GM18499 (cell line): ENCODE data around the gene SDC1.
"Not testable (repeated sequence)": the region's sequence is repeated elsewhere in the genome, so short reads cannot be mapped to it uniquely, and the experiment has no call there.

Experiments used
- ATAC-seq: cut with Tn5 transposase; IDR thresholded peaks from one replicate; pipeline ENCODE4 v1.9.1; 2021; ENCODE audit warnings: moderate number of reproducible peaks; ENCODE audit not compliant: insufficient read depth, unreplicated experiment

The SDC1 gene, protein sequence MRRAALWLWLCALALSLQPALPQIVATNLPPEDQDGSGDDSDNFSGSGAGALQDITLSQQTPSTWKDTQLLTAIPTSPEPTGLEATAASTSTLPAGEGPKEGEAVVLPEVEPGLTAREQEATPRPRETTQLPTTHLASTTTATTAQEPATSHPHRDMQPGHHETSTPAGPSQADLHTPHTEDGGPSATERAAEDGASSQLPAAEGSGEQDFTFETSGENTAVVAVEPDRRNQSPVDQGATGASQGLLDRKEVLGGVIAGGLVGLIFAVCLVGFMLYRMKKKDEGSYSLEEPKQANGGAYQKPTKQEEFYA

DNA sequence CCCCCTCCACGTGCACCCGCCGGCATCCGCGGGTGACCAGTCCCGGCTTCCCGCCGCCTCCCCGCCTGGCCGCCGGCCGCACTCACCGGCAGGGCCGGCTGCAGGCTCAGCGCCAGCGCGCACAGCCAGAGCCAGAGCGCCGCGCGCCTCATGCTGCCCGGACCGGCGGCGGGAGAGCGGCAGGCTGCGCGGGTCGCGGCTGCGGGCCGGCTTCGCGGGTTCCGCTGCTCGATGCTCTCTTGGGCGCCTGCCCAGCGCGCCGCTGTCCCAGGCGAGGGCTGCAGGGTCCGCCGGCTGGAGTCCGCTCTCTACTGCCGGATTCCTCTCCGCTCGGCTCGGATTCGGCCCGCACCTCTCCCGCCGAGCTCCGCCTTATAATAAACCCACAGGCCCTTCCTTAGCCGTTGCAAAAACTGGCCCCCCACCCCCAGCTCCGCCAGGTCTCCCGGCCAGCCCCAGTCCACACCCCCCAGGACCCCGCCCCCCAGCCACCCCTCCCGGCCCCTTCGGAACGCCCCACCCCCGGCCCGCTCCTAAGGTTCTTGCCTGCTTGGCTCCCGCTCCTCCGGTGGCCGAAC, at the start of gene SDC1:
Gene SDC1 (minus strand): TSS at position 415 of the 578 bp plus-strand sequence. CDS start 263 bp downstream, at position 152.
- ATAC-seq: no peak

DNA sequence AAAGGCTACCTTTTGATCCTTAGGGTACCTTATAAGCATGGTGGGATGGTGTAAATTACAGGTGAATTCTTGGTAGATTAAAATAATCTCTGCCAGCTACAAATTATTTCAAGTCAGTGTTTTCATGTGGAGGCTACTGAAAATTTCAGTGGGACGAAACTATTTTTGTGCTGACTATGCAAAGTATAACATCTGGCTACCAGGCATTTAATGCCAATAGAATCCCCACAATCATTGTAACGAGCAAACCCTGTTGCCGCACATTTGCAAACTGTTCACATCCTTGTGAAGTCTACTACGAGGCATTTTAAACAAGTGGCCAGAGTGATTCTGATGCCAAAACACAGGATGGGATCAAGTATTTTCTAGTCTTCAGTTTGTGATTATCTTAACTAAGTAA, 48.1 kb upstream of the SDC1 start:
- no peak for ATAC-seq

GRCh38 chr2:20268317-20268716, 43.4 kb upstream of the SDC1 start:
- not testable (repeated sequence) for ATAC-seq

- no peak for ATAC-seq
These were observed 42.6 kb upstream of the SDC1 start for GRCh38 chr2:20267529-20267928.

GRCh38 chr2:20264629-20265028, 39.7 kb upstream of the SDC1 start:
- ATAC-seq: no peak

DNA sequence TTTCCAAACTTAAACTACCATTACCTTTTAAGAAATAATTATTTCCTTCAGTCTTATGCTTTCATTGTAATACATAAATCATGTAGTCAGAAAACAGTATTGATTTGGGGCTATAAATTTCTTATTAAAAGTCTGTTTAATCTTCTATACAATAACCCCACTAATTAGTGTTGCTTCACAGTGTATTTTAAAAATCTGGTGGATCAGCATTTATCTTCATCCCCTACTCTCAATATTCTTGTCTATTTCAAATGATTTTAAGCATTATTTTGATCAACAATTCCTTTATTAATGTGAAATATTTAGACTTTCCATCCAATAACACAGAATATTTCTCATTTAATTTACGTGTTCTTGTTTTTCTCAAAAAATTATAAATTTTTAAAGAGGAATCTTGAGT, 32.5 kb upstream of the SDC1 start:
- ATAC-seq: no peak

- no peak for ATAC-seq
These were observed 29.8 kb upstream of the SDC1 start for GRCh38 chr2:20254731-20255130.

DNA sequence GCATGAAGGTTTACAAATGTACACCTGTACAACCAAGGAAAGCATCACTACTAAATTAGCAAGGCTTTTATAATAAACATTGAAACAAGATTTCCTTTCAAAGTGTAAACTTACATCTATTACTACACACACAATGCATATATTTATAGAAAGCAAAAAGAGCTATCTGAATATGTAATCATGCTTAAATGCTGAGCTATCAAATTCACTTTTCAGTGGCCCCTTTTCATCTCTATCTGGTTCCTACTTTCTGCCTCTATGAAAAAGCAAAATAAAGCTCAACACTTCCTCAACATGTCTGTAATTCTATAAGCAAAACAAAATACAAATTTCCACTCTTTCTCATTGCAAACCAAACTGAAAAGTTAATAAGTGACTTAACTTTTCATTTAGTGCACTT, 25.5 kb upstream of the SDC1 start:
- no peak for ATAC-seq

GRCh38 chr2:20249170-20249569, 24.2 kb upstream of the SDC1 start:
- ATAC-seq: no peak

DNA sequence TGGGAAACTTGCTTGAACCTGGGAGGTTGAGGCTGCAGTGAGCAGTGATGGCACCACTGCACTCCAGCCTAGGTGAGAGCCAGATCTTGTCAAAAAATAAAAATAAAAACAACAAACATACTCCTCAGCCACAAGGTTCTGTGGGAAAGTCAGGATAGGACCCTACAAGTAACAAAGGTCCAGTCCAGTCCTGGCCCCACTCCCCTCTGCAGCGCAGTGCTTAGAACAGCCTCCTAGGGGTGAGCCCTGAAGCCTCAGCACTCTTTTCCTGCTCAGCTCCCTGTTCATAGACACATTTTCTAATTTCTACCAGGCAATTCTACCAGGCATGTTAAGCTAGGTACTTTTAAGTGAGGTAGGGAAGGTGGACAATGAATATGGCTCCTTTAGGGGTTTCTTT, 22.2 kb upstream of the SDC1 start:
- no peak for ATAC-seq

- ATAC-seq: not testable (repeated sequence)
These were observed 18.7 kb upstream of the SDC1 start for GRCh38 chr2:20243637-20244036.

GRCh38 chr2:20242727-20243377, 17.9 kb upstream of the SDC1 start:
- ATAC-seq: no peak

DNA sequence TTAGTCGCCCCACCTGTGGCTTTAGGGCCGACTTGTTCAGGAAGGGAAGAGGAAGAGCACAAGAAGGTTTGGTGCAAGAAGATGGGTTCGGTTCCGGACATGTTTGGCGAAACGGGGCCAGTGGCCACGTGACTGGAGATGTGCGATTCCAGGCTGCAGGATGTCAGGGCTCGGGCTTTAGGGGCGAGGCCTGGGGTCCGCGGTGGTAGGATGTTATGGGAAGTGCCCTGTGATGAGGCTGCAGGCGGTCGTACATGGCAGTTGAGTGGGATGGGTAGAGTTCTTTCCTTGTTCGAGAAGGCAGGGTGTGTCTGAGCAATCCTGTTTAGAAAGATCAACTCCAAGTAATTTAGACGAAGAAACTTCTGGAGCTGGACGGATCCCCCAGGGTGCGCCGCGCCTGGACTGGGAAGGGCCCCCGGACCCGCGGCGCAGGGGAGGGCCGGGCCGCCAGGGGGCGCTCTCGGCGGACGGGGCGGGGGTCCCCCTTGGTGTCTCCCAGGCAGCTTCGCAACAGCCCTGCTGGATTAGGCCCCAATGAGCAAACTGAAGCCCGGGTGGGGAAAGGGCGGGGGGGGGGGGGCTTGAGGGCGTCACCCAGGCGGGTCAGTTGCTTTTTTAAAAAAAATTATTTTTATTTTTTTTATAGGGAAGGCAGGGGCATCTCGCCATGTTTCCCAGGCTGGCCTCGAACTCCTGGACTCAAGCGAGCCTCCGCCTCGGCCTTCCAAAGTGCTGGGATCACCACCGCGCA, 17.2 kb upstream of the SDC1 start:
- ATAC-seq: no peak

DNA sequence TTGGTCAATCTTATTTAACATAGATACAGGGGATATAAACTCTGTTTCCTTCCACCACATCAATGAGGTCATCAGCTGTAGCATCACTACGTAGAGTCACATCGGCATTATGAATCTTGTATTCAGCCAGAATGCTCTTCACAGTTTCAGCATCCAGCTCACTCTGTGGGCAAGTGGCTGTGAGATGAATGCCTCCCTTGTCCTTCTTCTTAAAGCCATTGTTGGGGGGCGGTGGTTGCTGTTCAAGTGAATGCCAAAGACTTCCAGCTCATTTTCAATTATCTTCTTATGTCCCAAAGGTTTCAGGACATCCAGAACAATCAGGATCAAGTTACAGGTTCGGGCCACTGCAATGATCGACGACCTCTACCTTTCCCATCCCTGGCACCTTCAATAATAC, 15.4 kb upstream of the SDC1 start:
- ATAC-seq: not testable (repeated sequence)

- no peak for ATAC-seq
These were observed 11.6 kb upstream of the SDC1 start for GRCh38 chr2:20236496-20236895.

DNA sequence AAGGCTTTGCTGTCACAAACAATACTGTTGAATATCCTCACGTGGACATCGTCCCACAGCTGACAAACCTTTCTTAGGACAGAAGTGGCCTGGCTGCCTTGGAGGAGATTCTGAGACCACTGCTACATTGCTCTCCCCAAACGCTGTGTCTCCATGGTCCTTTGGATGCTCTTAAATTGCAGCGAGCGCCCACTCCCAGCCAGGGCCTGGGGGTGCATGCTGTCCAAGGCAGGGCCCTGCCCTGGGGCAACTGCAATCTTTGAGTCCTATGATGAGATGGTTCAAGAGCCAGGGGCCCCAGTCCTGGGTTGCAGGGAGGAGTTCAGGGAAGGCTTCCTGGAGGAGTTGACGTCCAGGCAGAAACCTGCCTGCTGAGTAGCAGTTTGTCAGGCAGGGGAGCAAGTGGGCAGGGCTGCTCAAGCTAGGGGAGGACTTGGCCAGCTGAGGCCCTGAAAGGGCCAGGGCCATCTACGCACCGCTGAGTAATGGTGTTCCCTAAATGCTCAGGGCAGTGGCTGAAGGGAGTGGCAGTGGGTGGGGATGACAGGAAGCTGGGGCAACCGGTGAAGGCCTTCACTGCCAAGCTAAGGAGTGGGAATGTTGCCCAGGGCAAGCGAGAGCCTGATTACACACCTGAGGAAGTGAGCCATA, 10.8 kb upstream of the SDC1 start:
- ATAC-seq: no peak

GRCh38 chr2:20234597-20234996, 9.7 kb upstream of the SDC1 start:
- ATAC-seq: not testable (repeated sequence)

- no peak for ATAC-seq
These were observed 7.9 kb upstream of the SDC1 start for GRCh38 chr2:20232837-20233207.

DNA sequence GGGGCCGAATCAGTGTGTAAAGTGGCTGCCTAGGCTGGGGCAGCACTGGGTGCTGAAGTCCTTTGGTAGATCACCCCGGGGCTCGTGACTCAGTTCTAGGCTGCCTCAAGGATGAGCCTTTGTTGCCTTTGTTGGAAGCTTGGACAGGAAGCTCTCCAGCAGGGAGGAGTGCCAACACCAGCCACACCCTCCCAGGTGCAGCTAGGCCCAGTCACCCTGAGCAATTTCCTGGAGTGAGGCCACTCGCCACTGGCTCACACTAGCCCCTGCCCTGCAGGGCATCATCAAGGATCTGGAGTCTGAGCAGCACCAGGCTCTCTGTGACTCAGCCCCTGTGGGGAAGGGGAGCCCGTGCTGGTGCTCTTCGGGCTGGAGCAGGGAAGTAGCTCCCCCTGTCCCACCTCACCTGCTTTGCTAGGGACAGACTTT, 6.7 kb upstream of the SDC1 start:
- no peak for ATAC-seq

DNA sequence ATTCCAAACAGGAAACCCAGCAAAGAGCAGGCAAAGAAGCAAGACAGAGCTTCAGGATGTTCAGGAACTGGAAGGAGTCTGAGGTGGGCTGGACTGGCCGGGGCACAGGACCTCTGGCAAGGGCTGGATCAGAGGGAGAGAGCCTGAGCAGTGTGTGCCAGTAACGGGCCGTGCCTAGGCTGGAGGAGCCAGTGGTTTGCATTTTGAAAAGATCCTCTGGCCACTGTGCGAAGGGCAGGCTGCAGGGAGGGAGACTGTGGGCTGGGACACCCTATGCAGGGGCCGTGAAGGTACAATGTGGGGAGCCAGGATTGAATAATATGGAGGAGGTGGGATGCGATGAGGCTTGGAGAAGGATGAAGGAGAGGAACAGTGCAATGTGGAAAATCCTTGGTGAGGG, 6.2 kb upstream of the SDC1 start:
- ATAC-seq: no peak

DNA sequence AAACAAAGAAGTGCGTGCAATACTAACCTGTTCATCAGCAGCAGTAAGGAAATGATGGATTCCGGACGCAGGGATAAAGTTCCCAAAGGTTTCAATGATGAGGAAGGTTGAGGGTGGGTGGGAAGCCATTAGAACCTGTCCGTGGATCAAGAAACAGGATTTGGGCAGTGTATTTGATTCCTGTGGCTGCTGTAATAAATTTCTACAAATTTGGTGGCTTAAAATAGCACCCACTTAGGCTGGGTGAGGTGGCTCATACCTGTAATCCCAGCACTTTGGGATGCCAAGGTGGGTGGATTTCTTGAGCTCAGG, 5.1 kb upstream of the SDC1 start:
- ATAC-seq: no peak
